ENCODE data around the gene LRRFIP2. TPM values are rescaled to one million over a fixed set of nuclear protein-coding genes. Genes with fewer than 3 reads are reported as not detected.
A peak's percentile ranks its signal among the peaks of the same experiment; 100 is the strongest.

The LRRFIP2 gene
- total RNA-seq, 2 donors from 2014 or later, result 17.3 to 41.0 TPM

GRCh38 chr3:37114251-37115145 lies 59.9 kb downstream of the LRRFIP2 start:
- ATAC-seq (peak; percentile 62 to 87), DNase-seq (ENCODE audit: low spot score in 2 of 2) (no peak)
- Mint-ChIP-seq H3K9me3 (no peaks in the 10 kb centered on the region), H3K27ac (no peak overlapping the region), H3K36me3 (no peaks in the 10 kb centered on the region)

GRCh38 chr3:37112987-37113386 lies 61.4 kb downstream of the LRRFIP2 start:
- no peak overlapping the region for H3K27ac Mint-ChIP-seq
- DNase-seq (ENCODE audit: low spot score in 2 of 2) (no peak), ATAC-seq (no peak)
- H3K9me3 Mint-ChIP-seq, result no peaks in the 10 kb centered on the region
- H3K36me3 Mint-ChIP-seq, result no peaks in the 10 kb centered on the region

- DNase-seq (ENCODE audit: low spot score in 2 of 2), result no peak
- H3K9me3 Mint-ChIP-seq, result no peaks in the 10 kb centered on the region
- no peaks in the 10 kb centered on the region for H3K36me3 Mint-ChIP-seq
- no peak for ATAC-seq
- no peak overlapping the region for H3K27ac Mint-ChIP-seq
Measured at GRCh38 chr3:37111199-37111598, 63.2 kb downstream of the LRRFIP2 start.

- DNase-seq (ENCODE audit: low spot score in 2 of 2) (no peak), ATAC-seq (no peak)
- Mint-ChIP-seq H3K27ac (no peak overlapping the region), H3K9me3 (no peaks in the 10 kb centered on the region), H3K36me3 (no peaks in the 10 kb centered on the region)
Measured at GRCh38 chr3:37107846-37108245, 66.5 kb downstream of the LRRFIP2 start.

- Mint-ChIP-seq H3K36me3 (no peaks in the 10 kb centered on the region), H3K9me3 (no peaks in the 10 kb centered on the region), H3K27ac (no peak overlapping the region)
- no peak for DNase-seq (ENCODE audit: low spot score in 2 of 2)
- no peak for ATAC-seq
Measured at GRCh38 chr3:37103103-37103808, 71.1 kb downstream of the LRRFIP2 start.

- DNase-seq (ENCODE audit: low spot score in 2 of 2) (no peak), ATAC-seq (no peak)
- Mint-ChIP-seq H3K9me3 (no peaks in the 10 kb centered on the region), H3K36me3 (no peaks in the 10 kb centered on the region), H3K27ac (no peak overlapping the region)
Measured at GRCh38 chr3:37100411-37100810, 74.0 kb downstream of the LRRFIP2 start.

GRCh38 chr3:37099469-37099868 lies 74.9 kb downstream of the LRRFIP2 start:
- Mint-ChIP-seq H3K9me3 (no peaks in the 10 kb centered on the region), H3K36me3 (no peaks in the 10 kb centered on the region), H3K27ac (no peak overlapping the region)
- DNase-seq (ENCODE audit: low spot score in 2 of 2) (no peak), ATAC-seq (no peak)

GRCh38 chr3:37098884-37099283 lies 75.5 kb downstream of the LRRFIP2 start:
- ATAC-seq (no peak), DNase-seq (ENCODE audit: low spot score in 2 of 2) (no peak)
- no peaks in the 10 kb centered on the region for H3K36me3 Mint-ChIP-seq
- H3K27ac Mint-ChIP-seq, result no peak overlapping the region
- no peaks in the 10 kb centered on the region for H3K9me3 Mint-ChIP-seq

GRCh38 chr3:37097776-37098175 lies 76.6 kb downstream of the LRRFIP2 start:
- ATAC-seq, result no peak
- Mint-ChIP-seq H3K27ac (no peak overlapping the region), H3K36me3 (no peaks in the 10 kb centered on the region)

GRCh38 chr3:37096975-37097374 lies 77.4 kb downstream of the LRRFIP2 start:
- ATAC-seq (no peak), DNase-seq (ENCODE audit: low spot score in 2 of 2) (no peak)
- Mint-ChIP-seq H3K36me3 (no peaks in the 10 kb centered on the region), H3K9me3 (no peaks in the 10 kb centered on the region), H3K27ac (no peak overlapping the region)

More at GRCh38 chr3:37097776-37098175, 76.6 kb downstream of the LRRFIP2 start:
- no peaks in the 10 kb centered on the region for H3K9me3 Mint-ChIP-seq
- no peak for DNase-seq (ENCODE audit: low spot score in 2 of 2)

- Mint-ChIP-seq H3K27ac (no peak overlapping the region), H3K9me3 (no peaks in the 10 kb centered on the region), H3K36me3 (no peaks in the 10 kb centered on the region)
- ATAC-seq (no peak), DNase-seq (ENCODE audit: low spot score in 2 of 2) (no peak)
Measured at GRCh38 chr3:37096288-37096687, 78.1 kb downstream of the LRRFIP2 start.

GRCh38 chr3:37094636-37095035 lies 79.7 kb downstream of the LRRFIP2 start:
- no peak overlapping the region for H3K27ac Mint-ChIP-seq
- ATAC-seq (no peak), DNase-seq (ENCODE audit: low spot score in 2 of 2) (no peak)
- no peaks in the 10 kb centered on the region for H3K36me3 Mint-ChIP-seq
- no peaks in the 10 kb centered on the region for H3K9me3 Mint-ChIP-seq

GRCh38 chr3:37093481-37093880 lies 80.9 kb downstream of the LRRFIP2 start:
- H3K36me3 Mint-ChIP-seq, result no peaks in the 10 kb centered on the region
- ATAC-seq (no peak), DNase-seq (ENCODE audit: low spot score in 2 of 2) (no peak)
- H3K27ac Mint-ChIP-seq, result peak overlapping the region in 1 of 2 donors; percentile 2
- H3K9me3 Mint-ChIP-seq, result no peaks in the 10 kb centered on the region

- Mint-ChIP-seq H3K27ac (peak overlapping the region in 1 of 2 donors; percentile 15), H3K9me3 (no peaks in the 10 kb centered on the region), H3K36me3 (no peaks in the 10 kb centered on the region)
- DNase-seq (ENCODE audit: low spot score in 2 of 2) (no peak), ATAC-seq (no peak)
Measured at GRCh38 chr3:37092484-37092883, 81.9 kb downstream of the LRRFIP2 start.

GRCh38 chr3:37087870-37088269 lies 86.5 kb downstream of the LRRFIP2 start:
- Mint-ChIP-seq H3K27ac (no peak overlapping the region), H3K36me3 (no peaks in the 10 kb centered on the region), H3K9me3 (no peaks in the 10 kb centered on the region)
- ATAC-seq (no peak), DNase-seq (ENCODE audit: low spot score in 2 of 2) (no peak)

- Mint-ChIP-seq H3K9me3 (no peaks in the 10 kb centered on the region), H3K36me3 (no peaks in the 10 kb centered on the region), H3K27ac (no peak overlapping the region)
- DNase-seq (ENCODE audit: low spot score in 2 of 2), result no peak
- no peak for ATAC-seq
Measured at GRCh38 chr3:37086918-37087317, 87.5 kb downstream of the LRRFIP2 start.

GRCh38 chr3:37082317-37082716 lies 92.1 kb downstream of the LRRFIP2 start:
- no peaks in the 10 kb centered on the region for H3K36me3 Mint-ChIP-seq
- DNase-seq (ENCODE audit: low spot score in 2 of 2) (no peak), ATAC-seq (no peak)
- no peaks in the 10 kb centered on the region for H3K9me3 Mint-ChIP-seq
- no peak overlapping the region for H3K27ac Mint-ChIP-seq

- no peaks in the 10 kb centered on the region for H3K9me3 Mint-ChIP-seq
- no peak overlapping the region for H3K27ac Mint-ChIP-seq
- DNase-seq (ENCODE audit: low spot score in 2 of 2) (no peak), ATAC-seq (no peak)
- peaks cover 0 to 4% of the 10 kb centered on the region in 2 donors for H3K36me3 Mint-ChIP-seq
Measured at GRCh38 chr3:37075955-37076354, 98.4 kb downstream of the LRRFIP2 start.
